NB4 (cell line): Measurements from ENCODE around the gene ASIC2.

Experiments used
- POLR2A ChIP-seq: IDR thresholded peaks from 2 replicates; pipeline ENCODE4 v1.6.1; 2011; ENCODE audit warnings: mild to moderate bottlenecking; ENCODE audit not compliant: insufficient read length; ENCODE audit errors: extremely low read depth
- TF ChIP-seq, protein P1 (sequence below): IDR thresholded peaks from one replicate; pipeline ENCODE4 v1.5.1; 2012; ENCODE audit warnings: low read depth, low read length
- TF ChIP-seq, protein P2 (sequence below): IDR thresholded peaks from 2 replicates; pipeline ENCODE4 v1.6.1; 2011; ENCODE audit warnings: low read depth, low read length

GRCh38 chr17:33113276-33113990 is 179.7 kb downstream of the ASIC2 start:
- TF ChIP-seq, protein P1, sequence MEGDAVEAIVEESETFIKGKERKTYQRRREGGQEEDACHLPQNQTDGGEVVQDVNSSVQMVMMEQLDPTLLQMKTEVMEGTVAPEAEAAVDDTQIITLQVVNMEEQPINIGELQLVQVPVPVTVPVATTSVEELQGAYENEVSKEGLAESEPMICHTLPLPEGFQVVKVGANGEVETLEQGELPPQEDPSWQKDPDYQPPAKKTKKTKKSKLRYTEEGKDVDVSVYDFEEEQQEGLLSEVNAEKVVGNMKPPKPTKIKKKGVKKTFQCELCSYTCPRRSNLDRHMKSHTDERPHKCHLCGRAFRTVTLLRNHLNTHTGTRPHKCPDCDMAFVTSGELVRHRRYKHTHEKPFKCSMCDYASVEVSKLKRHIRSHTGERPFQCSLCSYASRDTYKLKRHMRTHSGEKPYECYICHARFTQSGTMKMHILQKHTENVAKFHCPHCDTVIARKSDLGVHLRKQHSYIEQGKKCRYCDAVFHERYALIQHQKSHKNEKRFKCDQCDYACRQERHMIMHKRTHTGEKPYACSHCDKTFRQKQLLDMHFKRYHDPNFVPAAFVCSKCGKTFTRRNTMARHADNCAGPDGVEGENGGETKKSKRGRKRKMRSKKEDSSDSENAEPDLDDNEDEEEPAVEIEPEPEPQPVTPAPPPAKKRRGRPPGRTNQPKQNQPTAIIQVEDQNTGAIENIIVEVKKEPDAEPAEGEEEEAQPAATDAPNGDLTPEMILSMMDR = no peak
- TF ChIP-seq, protein P2, sequence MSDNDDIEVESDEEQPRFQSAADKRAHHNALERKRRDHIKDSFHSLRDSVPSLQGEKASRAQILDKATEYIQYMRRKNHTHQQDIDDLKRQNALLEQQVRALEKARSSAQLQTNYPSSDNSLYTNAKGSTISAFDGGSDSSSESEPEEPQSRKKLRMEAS = no peak
- TF ChIP-seq POLR2A = no peak
